ENCODE data around the gene MATR3. TPM values are rescaled to one million over a fixed set of nuclear protein-coding genes. Genes with fewer than 3 reads are reported as not detected.
"Not testable (repeated sequence)": the region's sequence is repeated elsewhere in the genome, so short reads cannot be mapped to it uniquely, and the experiment has no call there.

MATR3 gene
- total and polyA plus RNA-seq, 7 experiments from 2014 or later, result 219 to 379 (median 291) TPM

DNA sequence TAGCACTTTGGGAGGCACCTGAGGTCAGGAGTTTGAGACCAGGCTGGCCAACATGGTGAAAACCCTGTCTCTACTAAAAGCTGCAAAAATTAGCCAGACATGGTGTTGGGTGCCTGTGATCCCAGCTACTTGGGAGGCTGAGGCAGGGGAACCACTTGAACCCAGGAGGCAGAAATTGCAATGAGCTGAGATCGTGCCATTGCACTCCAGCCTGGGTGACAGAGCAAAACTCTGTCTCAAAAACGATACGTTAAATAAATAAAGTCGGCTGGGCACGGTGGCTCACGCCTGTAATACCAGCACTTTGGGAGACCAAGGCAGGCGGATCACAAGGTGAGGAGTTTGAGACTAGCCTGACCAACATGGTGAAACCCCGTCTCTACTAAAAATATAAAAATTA is 62.4 kb downstream of the MATR3 start:
- H3K9me3 Mint-ChIP-seq; H3K27ac ChIP-seq (ENCODE audit: low read depth, low read length); H3K4me1 ChIP-seq (ENCODE audit: control insufficient read depth in 2 of 2, insufficient read depth in 2 of 2, low read length in 2 of 2); H3K4me3 ChIP-seq (ENCODE audit: low read length); POLR2A ChIA-PET; ATAC-seq; H3K36me3 ChIP-seq (ENCODE audit: control insufficient read depth in 2 of 3, insufficient read depth in 3 of 3, low read length in 3 of 3); H3K9me3 ChIP-seq (ENCODE audit: control insufficient read depth in 2 of 3, low read length in 3 of 3); DNase-seq; intact Hi-C loops (cut with micrococcal nuclease); H3K27ac Mint-ChIP-seq; H3K27me3 ChIP-seq (ENCODE audit: control insufficient read depth in 2 of 2, insufficient read depth in 2 of 2, low read length in 2 of 2); H3K27me3 Mint-ChIP-seq: not testable (repeated sequence)
- H3K4me1 Mint-ChIP-seq, result peaks cover 23 to 63% (median 54%) of the 10 kb centered on the region in 7 donors
- peak overlapping the region in 1 of 10 donors; percentile 30 for H3K4me3 Mint-ChIP-seq
- CTCF ChIA-PET, result interaction anchor here (1.0 kb wide), 1 partner anchor 19 kb away, joined by 3 read pairs; no protein-coding TSS in a partner anchor
- peaks cover 0 to 26% (median 13%) of the 10 kb centered on the region in 5 donors for H3K36me3 Mint-ChIP-seq

DNA sequence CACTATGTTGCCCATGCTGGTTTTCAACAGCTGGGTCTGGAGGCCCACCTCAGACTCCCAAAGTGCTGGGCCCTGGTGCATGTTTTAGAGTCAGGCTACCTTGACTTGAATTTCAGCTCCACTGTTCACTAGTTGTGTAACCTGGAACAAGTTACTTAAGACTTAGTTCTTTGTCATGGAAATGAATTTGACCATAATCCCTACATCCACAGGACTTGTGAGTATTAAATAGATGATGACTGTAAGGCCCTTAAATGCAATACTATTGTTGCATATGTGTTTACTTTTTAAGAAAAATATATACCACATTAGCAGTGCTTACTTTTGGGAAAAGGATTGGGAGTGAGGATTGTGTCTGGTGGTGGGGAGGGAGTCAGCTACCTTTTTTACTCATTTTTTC is 64.5 kb downstream of the MATR3 start:
- Histone ChIP-seq H3K9me3 (ENCODE audit: control insufficient read depth in 2 of 3, low read length in 3 of 3) (no peaks in the 10 kb centered on the region), H3K4me3 (ENCODE audit: low read length) (no peak overlapping the region), H3K27me3 (ENCODE audit: control insufficient read depth in 2 of 2, insufficient read depth in 2 of 2, low read length in 2 of 2) (no peaks in the 10 kb centered on the region), H3K27ac (ENCODE audit: low read depth, low read length) (no peak overlapping the region), H3K36me3 (ENCODE audit: control insufficient read depth in 2 of 3, insufficient read depth in 3 of 3, low read length in 3 of 3) (peaks cover 0 to 6% (median 0%) of the 10 kb centered on the region in 3 experiments), H3K4me1 (ENCODE audit: control insufficient read depth in 2 of 2, insufficient read depth in 2 of 2, low read length in 2 of 2) (no peaks in the 10 kb centered on the region)
- ATAC-seq (no peak), DNase-seq (no peak)
- Mint-ChIP-seq H3K27me3 (no peaks in the 10 kb centered on the region), H3K36me3 (peaks cover 0 to 24% (median 13%) of the 10 kb centered on the region in 5 donors), H3K27ac (no peak overlapping the region), H3K4me3 (no peak overlapping the region), H3K9me3 (peaks cover 0 to 7% (median 0%) of the 10 kb centered on the region in 11 donors), H3K4me1 (peaks cover 29 to 48% (median 42%) of the 10 kb centered on the region in 7 donors)
- POLR2A ChIA-PET, result interaction anchor here (0.6 to 2.2 kb wide), 3 partner anchors 10 to 35 kb away, joined by 4 to 5 read pairs (median 5); partner anchors contain the start of gene PAIP2
- intact Hi-C loops (cut with micrococcal nuclease), result no loop called here
- CTCF ChIA-PET, result interaction anchor here (0.7 kb wide), 1 partner anchor 16 kb away, joined by 3 read pairs; the partner anchor contains the start of gene PAIP2

DNA sequence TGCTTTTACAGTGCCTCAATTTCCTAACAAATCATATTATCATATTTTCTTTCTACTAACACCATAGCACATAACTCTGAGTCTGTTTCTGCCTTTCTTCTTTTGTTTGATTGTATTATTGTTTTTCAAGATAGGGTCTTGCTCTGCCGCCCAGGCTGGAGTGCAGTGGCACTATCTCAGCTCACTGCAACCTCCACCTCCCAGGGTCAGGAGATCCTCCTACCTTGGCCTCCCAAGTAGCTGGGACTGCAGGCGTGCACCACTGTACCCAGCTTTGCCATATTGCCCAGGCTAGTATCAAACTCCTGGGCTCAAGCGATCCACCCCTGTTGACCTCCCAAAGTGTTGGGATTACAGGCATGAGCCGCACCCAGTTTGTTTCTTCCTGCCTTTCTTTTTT is 66.8 kb downstream of the MATR3 start:
- POLR2A ChIA-PET, result no interaction called here

DNA sequence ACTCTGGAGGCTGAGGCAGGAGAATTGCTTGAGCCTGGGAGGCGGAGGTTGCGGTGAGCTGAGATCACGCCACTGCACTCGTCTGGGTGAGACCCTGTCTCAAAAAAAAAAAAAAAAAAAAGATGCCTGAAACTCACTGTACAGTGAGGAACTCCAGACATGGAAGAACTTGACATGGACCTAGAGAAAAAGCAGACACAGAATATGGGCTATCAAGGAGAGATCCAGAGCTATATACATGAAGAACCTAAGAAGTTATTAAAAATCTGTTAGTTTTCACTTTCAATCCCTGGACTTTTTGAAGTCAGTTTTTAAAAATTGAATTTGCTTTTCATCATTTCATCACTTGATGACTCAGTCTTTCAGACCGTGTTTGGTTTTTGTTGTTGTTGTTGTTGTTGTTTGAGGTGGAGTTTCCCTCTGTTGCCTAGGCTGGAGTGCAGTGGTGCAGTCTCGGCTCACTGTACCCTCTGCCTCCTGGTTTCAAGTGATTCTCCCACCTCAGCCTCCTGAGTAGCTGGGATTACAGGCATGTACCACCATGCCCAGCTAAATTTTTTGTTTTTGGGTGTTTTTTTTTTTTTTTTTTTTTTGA is 68.4 kb downstream of the MATR3 start:
- no peak overlapping the region for H3K4me3 Mint-ChIP-seq
- DNase-seq, result no peak
- Histone ChIP-seq H3K36me3 (ENCODE audit: control insufficient read depth in 2 of 3, insufficient read depth in 3 of 3, low read length in 3 of 3) (peaks cover 7 to 35% (median 20%) of the 10 kb centered on the region in 3 experiments), H3K4me3 (ENCODE audit: low read length) (no peak overlapping the region), H3K4me1 (ENCODE audit: control insufficient read depth in 2 of 2, insufficient read depth in 2 of 2, low read length in 2 of 2) (no peaks in the 10 kb centered on the region), H3K27ac (ENCODE audit: low read depth, low read length) (no peak overlapping the region), H3K9me3 (ENCODE audit: control insufficient read depth in 2 of 3, low read length in 3 of 3) (no peaks in the 10 kb centered on the region), H3K27me3 (ENCODE audit: control insufficient read depth in 2 of 2, insufficient read depth in 2 of 2, low read length in 2 of 2) (no peaks in the 10 kb centered on the region)
- ChIA-PET CTCF (no interaction called here), POLR2A (interaction anchor here (1.1 kb wide), 1 partner anchor 9 kb away, joined by 3 read pairs; no protein-coding TSS in a partner anchor)
- no peaks in the 10 kb centered on the region for H3K27me3 Mint-ChIP-seq
- peaks cover 4 to 43% (median 22%) of the 10 kb centered on the region in 5 donors for H3K36me3 Mint-ChIP-seq
- H3K27ac Mint-ChIP-seq, result peak overlapping the region in 1 of 9 donors; percentile 18
- peaks cover 0 to 2% (median 0%) of the 10 kb centered on the region in 11 donors for H3K9me3 Mint-ChIP-seq
- peaks cover 16 to 29% (median 24%) of the 10 kb centered on the region in 7 donors for H3K4me1 Mint-ChIP-seq
- no peak for ATAC-seq
- intact Hi-C loops (cut with micrococcal nuclease), result no loop called here

More for the DNA sequence above, 66.8 kb downstream of the MATR3 start:
- CTCF ChIA-PET, result interaction anchor here (0.6 to 1.1 kb wide), 2 partner anchors 46 to 56 kb away, joined by 3 read pairs; no protein-coding TSS in a partner anchor
- no peaks in the 10 kb centered on the region for H3K4me1 ChIP-seq (ENCODE audit: control insufficient read depth in 2 of 2, insufficient read depth in 2 of 2, low read length in 2 of 2)
- peaks cover 4 to 32% (median 17%) of the 10 kb centered on the region in 5 donors for H3K36me3 Mint-ChIP-seq
- peak overlapping the region in 1 of 9 donors; percentile 21 for H3K27ac Mint-ChIP-seq
- DNase-seq (no peak), ATAC-seq (no peak)
- peak overlapping the region in 1 of 10 donors; percentile 15 for H3K4me3 Mint-ChIP-seq
- intact Hi-C loops (cut with micrococcal nuclease), result no loop called here
- no peaks in the 10 kb centered on the region for H3K27me3 ChIP-seq (ENCODE audit: control insufficient read depth in 2 of 2, insufficient read depth in 2 of 2, low read length in 2 of 2)
- H3K4me1 Mint-ChIP-seq, result peaks cover 21 to 38% (median 29%) of the 10 kb centered on the region in 7 donors
- no peaks in the 10 kb centered on the region for H3K9me3 ChIP-seq (ENCODE audit: control insufficient read depth in 2 of 3, low read length in 3 of 3)
- H3K27ac ChIP-seq (ENCODE audit: low read depth, low read length), result no peak overlapping the region
- no peak overlapping the region for H3K4me3 ChIP-seq (ENCODE audit: low read length)
- peaks cover 7 to 20% (median 16%) of the 10 kb centered on the region in 3 experiments for H3K36me3 ChIP-seq (ENCODE audit: control insufficient read depth in 2 of 3, insufficient read depth in 3 of 3, low read length in 3 of 3)
- H3K27me3 Mint-ChIP-seq, result no peaks in the 10 kb centered on the region
- H3K9me3 Mint-ChIP-seq, result peaks cover 0 to 2% (median 0%) of the 10 kb centered on the region in 11 donors

DNA sequence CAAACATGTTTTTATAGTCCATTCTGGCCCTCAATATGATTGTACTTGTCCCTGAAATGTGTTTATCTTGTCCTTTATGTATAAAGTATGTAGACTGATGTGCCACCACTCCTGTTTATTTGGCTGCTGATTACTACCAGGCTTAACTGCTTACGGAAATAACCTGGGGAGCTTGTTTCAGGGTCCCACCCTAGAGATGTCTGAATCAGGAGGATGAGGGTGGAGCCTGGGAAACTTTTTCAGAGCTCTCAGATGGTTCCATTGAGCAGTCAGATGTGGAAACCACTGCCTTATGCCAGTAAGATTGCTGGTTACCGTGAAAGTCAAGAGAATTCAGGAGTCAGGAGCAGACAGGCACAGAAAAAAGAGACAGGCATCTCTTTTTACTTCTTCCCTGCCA is 70.4 kb downstream of the MATR3 start:
- ATAC-seq, result no peak
- Histone ChIP-seq H3K4me1 (ENCODE audit: control insufficient read depth in 2 of 2, insufficient read depth in 2 of 2, low read length in 2 of 2) (no peaks in the 10 kb centered on the region), H3K4me3 (ENCODE audit: low read length) (no peak overlapping the region), H3K36me3 (ENCODE audit: control insufficient read depth in 2 of 3, insufficient read depth in 3 of 3, low read length in 3 of 3) (peaks cover 7 to 43% (median 20%) of the 10 kb centered on the region in 3 experiments), H3K9me3 (ENCODE audit: control insufficient read depth in 2 of 3, low read length in 3 of 3) (no peaks in the 10 kb centered on the region), H3K27me3 (ENCODE audit: control insufficient read depth in 2 of 2, insufficient read depth in 2 of 2, low read length in 2 of 2) (no peaks in the 10 kb centered on the region), H3K27ac (ENCODE audit: low read depth, low read length) (no peak overlapping the region)
- H3K4me1 Mint-ChIP-seq, result peaks cover 4 to 15% (median 10%) of the 10 kb centered on the region in 7 donors
- H3K27me3 Mint-ChIP-seq, result no peaks in the 10 kb centered on the region
- intact Hi-C loops (cut with micrococcal nuclease), result no loop called here
- POLR2A ChIA-PET, result no interaction called here
- H3K27ac Mint-ChIP-seq, result no peak overlapping the region
- H3K36me3 Mint-ChIP-seq, result peaks cover 4 to 39% (median 21%) of the 10 kb centered on the region in 5 donors
- H3K4me3 Mint-ChIP-seq, result no peak overlapping the region
- H3K9me3 Mint-ChIP-seq, result peaks cover 0 to 2% (median 0%) of the 10 kb centered on the region in 11 donors
- CTCF ChIA-PET, result interaction anchor here (0.5 kb wide), 1 partner anchor 17 kb away, joined by 5 read pairs; no protein-coding TSS in a partner anchor
- DNase-seq, result no peak

DNA sequence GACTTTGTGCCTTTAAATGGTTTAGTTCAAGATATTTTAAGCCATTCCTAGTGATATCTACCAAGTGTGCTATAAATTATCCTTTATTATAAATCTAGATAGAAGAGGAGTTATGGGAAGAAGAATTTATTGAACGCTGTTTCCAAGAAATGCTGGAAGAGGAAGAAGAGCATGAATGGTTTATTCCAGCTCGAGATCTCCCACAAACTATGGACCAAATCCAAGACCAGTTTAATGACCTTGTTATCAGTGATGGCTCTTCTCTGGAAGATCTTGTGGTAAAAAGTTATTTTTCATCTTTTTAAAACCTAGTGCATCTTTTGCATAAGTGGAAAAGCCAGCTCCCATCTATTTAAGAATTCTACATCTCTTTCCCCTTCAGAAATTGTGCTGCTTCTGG is 70.9 kb downstream of the MATR3 start:
- H3K36me3 Mint-ChIP-seq, result peaks cover 4 to 40% (median 21%) of the 10 kb centered on the region in 5 donors
- peaks cover 7 to 48% (median 20%) of the 10 kb centered on the region in 3 experiments for H3K36me3 ChIP-seq (ENCODE audit: control insufficient read depth in 2 of 3, insufficient read depth in 3 of 3, low read length in 3 of 3)
- CTCF ChIA-PET, result no interaction called here
- H3K4me1 ChIP-seq (ENCODE audit: control insufficient read depth in 2 of 2, insufficient read depth in 2 of 2, low read length in 2 of 2), result no peaks in the 10 kb centered on the region
- no peak overlapping the region for H3K4me3 ChIP-seq (ENCODE audit: low read length)
- peaks cover 4 to 15% (median 9%) of the 10 kb centered on the region in 7 donors for H3K4me1 Mint-ChIP-seq
- no peak for ATAC-seq
- H3K9me3 ChIP-seq (ENCODE audit: control insufficient read depth in 2 of 3, low read length in 3 of 3), result no peaks in the 10 kb centered on the region
- H3K27ac ChIP-seq (ENCODE audit: low read depth, low read length), result no peak overlapping the region
- no peak for DNase-seq
- POLR2A ChIA-PET, result no interaction called here
- no peaks in the 10 kb centered on the region for H3K27me3 ChIP-seq (ENCODE audit: control insufficient read depth in 2 of 2, insufficient read depth in 2 of 2, low read length in 2 of 2)
- peaks cover 0 to 2% (median 0%) of the 10 kb centered on the region in 11 donors for H3K9me3 Mint-ChIP-seq
- H3K27me3 Mint-ChIP-seq, result no peaks in the 10 kb centered on the region
- peak overlapping the region in 1 of 9 donors; percentile 25 for H3K27ac Mint-ChIP-seq
- intact Hi-C loops (cut with micrococcal nuclease), result no loop called here
- no peak overlapping the region for H3K4me3 Mint-ChIP-seq
